PC-3 (cell line): Measurements from ENCODE around the gene C19orf25. TPM values are rescaled to one million over a fixed set of nuclear protein-coding genes. Genes with fewer than 3 reads are reported as not detected.
A peak's percentile ranks its signal among the peaks of the same experiment; 100 is the strongest.

Experiments
- ATAC-seq: fragments of 200-7000 bp; cut with Tn5 transposase; 2 replicates; pipeline ENCODE4 v1.9.1; 2020; ENCODE audit warnings: mild to moderate bottlenecking, moderate library complexity
- BruUV-seq: library from RNA; stranded (reverse); fragments of 400-500 nt; replicated peaks from 2 replicates; lab custom pipeline; 2021; lab: Mats Ljungman, UMichigan
- CTCF ChIA-PET: fragments of 300-600 bp; sonication (Branson Sonifier 250); formaldehyde crosslinking; loops from one replicate; lab custom pipeline; 2022; ENCODE audit warnings: antibody characterized with exemption; lab: Charles Lee
- POLR2A ChIA-PET: fragments of 300-600 bp; sonication (Branson Sonifier 250); formaldehyde crosslinking; loops from one replicate; lab custom pipeline; 2022; ENCODE audit warnings: antibody characterized with exemption; ENCODE audit not compliant: unreplicated experiment; lab: Charles Lee
- DNase-seq: peaks from one replicate; pipeline ENCODE4 v3.0.0-alpha.2; 2015
- H2AFZ ChIP-seq: fragments of 300-600 bp; sonication (generic); 2 replicates; pipeline ENCODE4 v1.6.0; 2016; ENCODE audit warnings: antibody characterized with exemption, low read length
- H3F3A ChIP-seq: fragments of 300-600 bp; sonication (generic); one replicate; pipeline ENCODE4 v1.6.0; 2017; ENCODE audit warnings: antibody characterized with exemption, low read length, control low read depth, mild to moderate bottlenecking; ENCODE audit not compliant: unreplicated experiment
- H3K27ac ChIP-seq: fragments of 300-600 bp; sonication (generic); 2 replicates; pipeline ENCODE4 v1.5.1; 2016; ENCODE audit warnings: mild to moderate bottlenecking, low read length
- H3K27me3 ChIP-seq: fragments of 300-600 bp; sonication (generic); 2 replicates; pipeline ENCODE4 v1.6.1; 2016; ENCODE audit warnings: low read length, mixed read lengths
- H3K36me3 ChIP-seq: fragments of 300-600 bp; sonication (generic); 2 replicates; pipeline ENCODE4 v1.6.1; 2016; ENCODE audit warnings: low read depth, mixed run types, low read length, mixed read lengths
- H3K4me1 ChIP-seq: fragments of 300-600 bp; sonication (generic); 2 replicates; pipeline ENCODE4 v1.5.1; 2016; ENCODE audit warnings: low read length; ENCODE audit not compliant: insufficient read depth
- H3K4me2 ChIP-seq: fragments of 300-600 bp; sonication (generic); 2 replicates; pipeline ENCODE4 v1.6.0; 2016; ENCODE audit warnings: low read length
- H3K4me3 ChIP-seq: fragments of 300-600 bp; sonication (generic); 2 replicates; pipeline ENCODE4 v1.5.1; 2016; ENCODE audit warnings: mild to moderate bottlenecking, low read length, mixed read lengths
- H3K79me2 ChIP-seq: fragments of 300-600 bp; sonication (generic); 2 replicates; pipeline ENCODE4 v1.6.1; 2017; ENCODE audit warnings: low read length, mixed read lengths
- H3K9ac ChIP-seq: fragments of 300-600 bp; sonication (generic); 2 replicates; pipeline ENCODE4 v1.6.0; 2016; ENCODE audit warnings: mild to moderate bottlenecking, low read length
- H3K9me2 ChIP-seq: fragments of 300-600 bp; sonication (generic); replicated peaks from 2 replicates; pipeline ENCODE4 v1.6.1; 2016; ENCODE audit warnings: mixed run types, low read length, mixed read lengths
- H3K9me3 ChIP-seq: fragments of 300-600 bp; sonication (generic); 2 replicates; pipeline ENCODE4 v1.6.1; 2016; ENCODE audit warnings: low read length, mixed read lengths
- H4K20me1 ChIP-seq: fragments of 300-600 bp; sonication (generic); 2 replicates; pipeline ENCODE4 v1.6.1; 2016; ENCODE audit warnings: low read length, mixed read lengths
- EZH2 ChIP-seq: fragments of 300-600 bp; sonication (generic); IDR thresholded peaks from one replicate; pipeline ENCODE4 v1.6.1; 2017; ENCODE audit warnings: antibody characterized with exemption, mild to moderate bottlenecking, low read length; ENCODE audit not compliant: unreplicated experiment
- EZH2phosphoT487 ChIP-seq: fragments of 300-600 bp; sonication (generic); IDR thresholded peaks from 2 replicates; pipeline ENCODE4 v1.6.1; 2018; ENCODE audit warnings: mild to moderate bottlenecking, antibody characterized with exemption, low read length, borderline replicate concordance
- intact Hi-C: fragments of 100-400 bp; cut with micrococcal nuclease; formaldehyde crosslinking; loops from 2 replicates; pipeline ENCODE4 v1.9.0; 2023
- total RNA-seq: library from RNA; depleted of rRNA; stranded (reverse); fragments of >200 nt; gene quantifications from 2 replicates; pipeline ENCODE4 v1.2.3, GENCODE V29; 2014
- TF ChIP-seq, protein P1 (sequence below): fragments of 300-600 bp; sonication (generic); conservative IDR thresholded peaks from 2 replicates; pipeline ENCODE4 v1.5.1; 2017; ENCODE audit warnings: antibody characterized with exemption, low read depth, mild to moderate bottlenecking, low read length

C19orf25 gene
- total RNA-seq, 1 experiment from 2014 or later: 45.0 TPM

DNA sequence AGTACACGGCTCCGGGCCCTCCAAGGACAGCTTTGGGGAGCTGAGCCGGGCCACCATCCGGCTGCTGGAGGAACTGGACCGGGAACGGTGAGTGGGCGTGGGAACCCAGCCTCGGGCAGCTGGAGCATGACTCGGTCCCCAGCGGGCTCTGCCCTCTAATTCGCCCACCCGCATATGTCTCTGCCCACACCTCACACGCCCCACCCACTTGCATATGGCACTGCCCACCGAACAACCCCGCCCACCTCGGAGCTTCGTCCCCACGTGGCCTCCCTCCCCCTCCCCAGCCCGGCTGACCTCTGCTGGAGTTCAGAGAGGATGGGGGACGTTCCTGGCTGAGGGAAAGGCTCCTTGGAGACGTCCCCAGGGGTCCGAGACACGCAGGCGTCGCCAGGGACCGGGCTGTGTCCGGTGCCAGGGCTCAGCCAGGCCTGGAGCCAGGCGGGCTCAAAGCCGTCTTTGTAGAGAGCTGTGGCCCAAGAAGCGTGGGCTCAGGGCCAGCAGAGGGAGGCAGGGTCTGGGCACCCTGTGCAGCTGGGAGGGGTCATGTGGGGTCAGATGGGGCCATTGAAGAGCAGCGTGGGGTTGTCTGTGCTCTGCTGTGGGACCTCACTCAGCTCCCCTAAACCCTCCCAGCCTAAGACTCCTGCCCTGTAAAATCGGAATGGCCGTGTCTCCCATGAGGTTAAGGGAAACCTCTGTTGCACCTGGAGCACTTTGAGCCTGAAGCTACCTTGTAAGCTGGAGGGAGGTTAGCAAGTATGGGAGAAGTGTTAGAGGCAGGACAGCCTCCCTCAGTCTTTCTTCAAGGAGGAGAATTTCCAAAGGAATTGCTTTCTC is 25.3 kb downstream of the C19orf25 start:
- DNase-seq: peak; percentile 64
- Histone ChIP-seq H2AFZ (no peak overlapping the region), H3K27ac (no peak overlapping the region), H3F3A (no peaks in the 10 kb centered on the region), H3K4me1 (peaks cover 10% of the 10 kb centered on the region; the same call in 1 of the 2 replicates), H4K20me1 (no peaks in the 10 kb centered on the region), H3K9ac (no peak overlapping the region), H3K36me3 (no peaks in the 10 kb centered on the region), H3K9me3 (no peaks in the 10 kb centered on the region), H3K4me3 (no peak overlapping the region), H3K4me2 (no peak overlapping the region), H3K27me3 (peaks cover 15% of the 10 kb centered on the region), H3K9me2 (no peaks in the 10 kb centered on the region), H3K79me2 (no peaks in the 10 kb centered on the region)
- POLR2A ChIA-PET: no interaction called here
- no TSS peak for BruUV-seq
- CTCF ChIA-PET: no interaction called here
- ATAC-seq: peak; percentile 9
- TF ChIP-seq EZH2: no peak
- TF ChIP-seq, protein P1, sequence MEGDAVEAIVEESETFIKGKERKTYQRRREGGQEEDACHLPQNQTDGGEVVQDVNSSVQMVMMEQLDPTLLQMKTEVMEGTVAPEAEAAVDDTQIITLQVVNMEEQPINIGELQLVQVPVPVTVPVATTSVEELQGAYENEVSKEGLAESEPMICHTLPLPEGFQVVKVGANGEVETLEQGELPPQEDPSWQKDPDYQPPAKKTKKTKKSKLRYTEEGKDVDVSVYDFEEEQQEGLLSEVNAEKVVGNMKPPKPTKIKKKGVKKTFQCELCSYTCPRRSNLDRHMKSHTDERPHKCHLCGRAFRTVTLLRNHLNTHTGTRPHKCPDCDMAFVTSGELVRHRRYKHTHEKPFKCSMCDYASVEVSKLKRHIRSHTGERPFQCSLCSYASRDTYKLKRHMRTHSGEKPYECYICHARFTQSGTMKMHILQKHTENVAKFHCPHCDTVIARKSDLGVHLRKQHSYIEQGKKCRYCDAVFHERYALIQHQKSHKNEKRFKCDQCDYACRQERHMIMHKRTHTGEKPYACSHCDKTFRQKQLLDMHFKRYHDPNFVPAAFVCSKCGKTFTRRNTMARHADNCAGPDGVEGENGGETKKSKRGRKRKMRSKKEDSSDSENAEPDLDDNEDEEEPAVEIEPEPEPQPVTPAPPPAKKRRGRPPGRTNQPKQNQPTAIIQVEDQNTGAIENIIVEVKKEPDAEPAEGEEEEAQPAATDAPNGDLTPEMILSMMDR: no peak
- intact Hi-C loops: no loop called here

DNA sequence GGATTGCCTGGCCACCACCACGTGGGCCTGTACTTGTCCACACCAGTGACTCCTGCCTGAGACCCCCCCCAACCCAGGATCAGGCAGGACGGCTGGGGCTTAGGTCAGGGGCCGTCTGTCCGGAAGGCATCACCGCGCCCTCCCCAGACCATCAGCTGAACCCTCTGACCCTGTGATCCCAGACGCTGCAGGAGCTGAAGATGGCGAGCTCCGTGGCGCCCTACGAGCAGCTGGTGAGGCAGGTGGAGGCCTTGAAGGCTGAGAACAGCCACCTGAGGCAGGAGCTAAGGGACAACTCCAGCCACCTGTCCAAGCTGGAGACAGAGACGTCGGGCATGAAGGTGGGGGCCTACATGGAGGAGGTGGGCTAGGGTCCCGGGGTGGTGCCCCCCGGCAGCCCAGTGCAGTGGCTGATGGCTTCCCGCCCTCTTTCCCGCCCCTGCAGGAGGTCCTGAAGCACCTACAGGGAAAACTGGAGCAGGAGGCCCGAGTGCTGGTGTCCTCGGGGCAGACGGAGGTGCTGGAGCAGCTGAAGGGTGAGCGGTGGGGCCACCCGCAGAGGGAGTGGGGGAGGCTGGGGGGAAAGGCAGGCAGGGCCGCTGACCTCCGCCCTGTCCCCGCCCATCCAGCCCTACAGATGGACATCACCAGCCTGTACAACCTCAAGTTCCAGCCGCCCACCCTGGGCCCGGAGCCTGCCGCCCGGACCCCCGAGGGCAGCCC is 26.1 kb downstream of the C19orf25 start:
- no peaks in the 10 kb centered on the region for H3K79me2 ChIP-seq
- no peaks in the 10 kb centered on the region for H4K20me1 ChIP-seq
- CTCF ChIA-PET: no interaction called here
- peaks cover 15% of the 10 kb centered on the region for H3K27me3 ChIP-seq
- DNase-seq: no peak
- H3K4me2 ChIP-seq: no peak overlapping the region
- no peak overlapping the region for H3K9ac ChIP-seq
- intact Hi-C loops: no loop called here
- TF ChIP-seq EZH2phosphoT487: no peak
- TF ChIP-seq EZH2: no peak
- TF ChIP-seq, protein P1: no peak
- H3K27ac ChIP-seq: no peak overlapping the region
- H3K36me3 ChIP-seq: no peaks in the 10 kb centered on the region
- no TSS peak for BruUV-seq
- no peak for ATAC-seq
- H3K9me2 ChIP-seq: no peaks in the 10 kb centered on the region
- POLR2A ChIA-PET: no interaction called here
- no peak overlapping the region for H2AFZ ChIP-seq
- no peaks in the 10 kb centered on the region for H3K9me3 ChIP-seq
- no peak overlapping the region for H3K4me3 ChIP-seq
- peaks cover 10% of the 10 kb centered on the region; the same call in 1 of the 2 replicates for H3K4me1 ChIP-seq
- no peaks in the 10 kb centered on the region for H3F3A ChIP-seq
